SK-N-SH treated with all-trans-retinoic acid at 6 μM for 48 hours (cell line): ENCODE results near the gene ABLIM1.

Experiments
- ATAC-seq: fragments of 200-7000 bp; cut with Tn5 transposase; 3 replicates; pipeline ENCODE4 v1.9.1; 2020; ENCODE audit warnings: mild to moderate bottlenecking, moderate library complexity
- ARNTL ChIP-seq: fragments of 450-650 bp; formaldehyde crosslinking; IDR thresholded peaks from 2 replicates; pipeline ENCODE4 v1.5.0; 2020; ENCODE audit warnings: low read depth, mild to moderate bottlenecking, moderate library complexity, borderline replicate concordance
- BACH2 ChIP-seq: fragments of 250-450 bp; sonication (Bioruptor Pico); IDR thresholded peaks from 2 replicates; pipeline ENCODE4 v1.9.0; 2021; ENCODE audit warnings: mild to moderate bottlenecking, borderline replicate concordance
- CSDC2 ChIP-seq: fragments of 250-450 bp; sonication (Bioruptor Pico); IDR thresholded peaks from 2 replicates; pipeline ENCODE4 v1.5.0; 2020; ENCODE audit warnings: mild to moderate bottlenecking, moderate library complexity
- ESRRG ChIP-seq: fragments of 250-450 bp; sonication (Bioruptor Pico); IDR thresholded peaks from 2 replicates; pipeline ENCODE4 v1.6.1; 2021; ENCODE audit warnings: mild to moderate bottlenecking
- GLIS3 ChIP-seq: fragments of 250-450 bp; sonication (Bioruptor Pico); IDR thresholded peaks from 2 replicates; pipeline ENCODE4 v1.5.0; 2020; ENCODE audit warnings: mild to moderate bottlenecking, moderate library complexity
- ISL1 ChIP-seq: fragments of 250-450 bp; sonication (Bioruptor Pico); IDR thresholded peaks from 2 replicates; pipeline ENCODE4 v2.1.2; 2022; ENCODE audit warnings: mild to moderate bottlenecking, moderate library complexity
- OSR1 ChIP-seq: fragments of 250-450 bp; sonication (Bioruptor Pico); IDR thresholded peaks from 2 replicates; pipeline ENCODE4 v1.8.0; 2022; ENCODE audit warnings: moderate library complexity, mild to moderate bottlenecking, inconsistent platforms
- PPARA ChIP-seq: fragments of 250-450 bp; sonication (Bioruptor Pico); IDR thresholded peaks from 2 replicates; pipeline ENCODE4 v1.5.0; 2020; ENCODE audit warnings: mild to moderate bottlenecking, borderline replicate concordance
- RARB ChIP-seq: fragments of 250-450 bp; sonication (Bioruptor Pico); IDR thresholded peaks from 2 replicates; pipeline ENCODE4 v1.8.0; 2021; ENCODE audit warnings: mild to moderate bottlenecking, moderate library complexity
- SNAI2 ChIP-seq: fragments of 250-450 bp; sonication (Bioruptor Pico); IDR thresholded peaks from 2 replicates; pipeline ENCODE4 v1.5.0; 2020; ENCODE audit warnings: mild to moderate bottlenecking, moderate library complexity
- TCF4 ChIP-seq: fragments of 250-450 bp; sonication (Bioruptor Pico); IDR thresholded peaks from 2 replicates; pipeline ENCODE4 v1.8.0; 2021; ENCODE audit warnings: mild to moderate bottlenecking, moderate library complexity, borderline replicate concordance
- TOX ChIP-seq: fragments of 250-450 bp; sonication (Bioruptor Pico); IDR thresholded peaks from 2 replicates; pipeline ENCODE4 v1.8.0; 2021; ENCODE audit warnings: mild to moderate bottlenecking, moderate library complexity, borderline replicate concordance
- ZC3H10 ChIP-seq: fragments of 250-450 bp; sonication (Bioruptor Pico); IDR thresholded peaks from 2 replicates; pipeline ENCODE4 v1.5.1; 2021; ENCODE audit warnings: mild to moderate bottlenecking, moderate library complexity
- ZFP3 ChIP-seq: fragments of 250-450 bp; sonication (Bioruptor Pico); IDR thresholded peaks from 2 replicates; pipeline ENCODE4 v1.5.0; 2020; ENCODE audit warnings: mild to moderate bottlenecking, moderate library complexity
- ZFP30 ChIP-seq: fragments of 450-650 bp; formaldehyde crosslinking; IDR thresholded peaks from 2 replicates; pipeline ENCODE4 v1.5.0; 2022; ENCODE audit warnings: mild to moderate bottlenecking, moderate library complexity
- ZNF565 ChIP-seq: fragments of 450-650 bp; formaldehyde crosslinking; conservative IDR thresholded peaks from 2 replicates; pipeline ENCODE4 v1.5.0; 2020; ENCODE audit warnings: low read depth, mild to moderate bottlenecking, moderate library complexity
- ZNF70 ChIP-seq: fragments of 450-650 bp; formaldehyde crosslinking; IDR thresholded peaks from 2 replicates; pipeline ENCODE4 v1.5.0; 2020; ENCODE audit warnings: mild to moderate bottlenecking, moderate library complexity
- ZNF8 ChIP-seq: fragments of 450-650 bp; formaldehyde crosslinking; IDR thresholded peaks from 2 replicates; pipeline ENCODE4 v1.5.0; 2020; ENCODE audit warnings: mild to moderate bottlenecking, moderate library complexity
- TF ChIP-seq, protein P1 (sequence below): fragments of 250-450 bp; sonication (Bioruptor Pico); IDR thresholded peaks from 2 replicates; pipeline ENCODE4 v1.5.0; 2020; ENCODE audit warnings: mild to moderate bottlenecking, moderate library complexity
- TF ChIP-seq, protein P2 (sequence below): fragments of 250-450 bp; sonication (Bioruptor Pico); IDR thresholded peaks from 2 replicates; pipeline ENCODE4 v1.8.0; 2020; ENCODE audit warnings: mild to moderate bottlenecking, moderate library complexity, borderline replicate concordance
- TF ChIP-seq, protein P3 (sequence below): fragments of 250-450 bp; sonication (Bioruptor Pico); IDR thresholded peaks from 2 replicates; pipeline ENCODE4 v1.8.0; 2021; ENCODE audit warnings: low read depth, mild to moderate bottlenecking, moderate library complexity, borderline replicate concordance
- TF ChIP-seq, protein P4 (sequence below): fragments of 250-450 bp; sonication (Bioruptor Pico); IDR thresholded peaks from 2 replicates; pipeline ENCODE4 v1.5.1; 2021; ENCODE audit warnings: mild to moderate bottlenecking, moderate library complexity
- TF ChIP-seq, protein P5 (sequence below): fragments of 250-450 bp; sonication (Bioruptor Pico); IDR thresholded peaks from 2 replicates; pipeline ENCODE4 v1.5.1; 2020; ENCODE audit warnings: low read depth, mild to moderate bottlenecking, moderate library complexity

ABLIM1 gene

DNA sequence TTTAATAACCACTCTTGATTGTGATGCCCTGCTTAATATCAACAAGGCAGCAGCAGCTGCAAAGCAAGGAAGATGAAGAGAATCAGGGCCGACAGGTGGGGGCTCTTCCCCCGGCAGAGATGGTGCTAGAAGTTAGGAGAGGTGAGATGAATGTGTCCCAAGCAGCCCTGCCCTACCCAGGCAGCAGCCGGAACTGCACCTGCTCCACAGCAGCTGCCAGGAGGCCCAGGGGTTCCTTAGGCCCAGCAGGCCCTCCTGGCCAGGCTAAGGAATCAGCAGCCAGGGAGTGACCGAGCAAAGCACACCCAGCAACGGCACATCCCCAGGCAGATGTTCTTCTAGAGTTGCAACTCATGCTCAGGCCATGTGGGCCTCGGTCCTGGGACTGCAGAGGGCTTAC lies 271.6 kb downstream of the ABLIM1 start:
- ATAC-seq: no peak

DNA sequence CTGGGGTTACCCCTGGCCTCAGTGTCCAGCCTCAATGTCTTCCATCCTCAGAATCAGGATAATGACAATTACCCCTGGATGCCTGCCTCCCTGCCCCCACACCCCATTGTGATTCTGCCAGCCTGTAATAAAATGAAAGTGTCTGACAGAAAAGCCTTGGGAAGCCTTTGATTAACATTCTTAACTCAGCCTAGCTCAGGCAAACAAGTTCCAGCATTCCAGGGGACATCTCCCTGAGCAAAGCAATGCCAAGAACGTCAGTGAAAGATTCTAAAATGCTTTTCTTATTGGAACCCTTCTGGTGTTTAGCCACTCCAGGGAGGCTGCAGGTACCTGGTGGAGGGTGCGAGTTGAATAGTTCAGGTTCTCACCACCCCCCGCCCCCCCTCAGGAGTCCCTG lies 272.5 kb downstream of the ABLIM1 start:
- TF ChIP-seq OSR1 (CRISPR knock-in tag): no peak
- TF ChIP-seq, protein P1, sequence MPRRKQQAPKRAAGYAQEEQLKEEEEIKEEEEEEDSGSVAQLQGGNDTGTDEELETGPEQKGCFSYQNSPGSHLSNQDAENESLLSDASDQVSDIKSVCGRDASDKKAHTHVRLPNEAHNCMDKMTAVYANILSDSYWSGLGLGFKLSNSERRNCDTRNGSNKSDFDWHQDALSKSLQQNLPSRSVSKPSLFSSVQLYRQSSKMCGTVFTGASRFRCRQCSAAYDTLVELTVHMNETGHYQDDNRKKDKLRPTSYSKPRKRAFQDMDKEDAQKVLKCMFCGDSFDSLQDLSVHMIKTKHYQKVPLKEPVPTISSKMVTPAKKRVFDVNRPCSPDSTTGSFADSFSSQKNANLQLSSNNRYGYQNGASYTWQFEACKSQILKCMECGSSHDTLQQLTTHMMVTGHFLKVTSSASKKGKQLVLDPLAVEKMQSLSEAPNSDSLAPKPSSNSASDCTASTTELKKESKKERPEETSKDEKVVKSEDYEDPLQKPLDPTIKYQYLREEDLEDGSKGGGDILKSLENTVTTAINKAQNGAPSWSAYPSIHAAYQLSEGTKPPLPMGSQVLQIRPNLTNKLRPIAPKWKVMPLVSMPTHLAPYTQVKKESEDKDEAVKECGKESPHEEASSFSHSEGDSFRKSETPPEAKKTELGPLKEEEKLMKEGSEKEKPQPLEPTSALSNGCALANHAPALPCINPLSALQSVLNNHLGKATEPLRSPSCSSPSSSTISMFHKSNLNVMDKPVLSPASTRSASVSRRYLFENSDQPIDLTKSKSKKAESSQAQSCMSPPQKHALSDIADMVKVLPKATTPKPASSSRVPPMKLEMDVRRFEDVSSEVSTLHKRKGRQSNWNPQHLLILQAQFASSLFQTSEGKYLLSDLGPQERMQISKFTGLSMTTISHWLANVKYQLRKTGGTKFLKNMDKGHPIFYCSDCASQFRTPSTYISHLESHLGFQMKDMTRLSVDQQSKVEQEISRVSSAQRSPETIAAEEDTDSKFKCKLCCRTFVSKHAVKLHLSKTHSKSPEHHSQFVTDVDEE (CRISPR knock-in tag): no peak
- no peak for TF ChIP-seq ZC3H10
- TF ChIP-seq ZNF70 (CRISPR knock-in tag): no peak
- TF ChIP-seq ZFP30 (CRISPR knock-in tag): no peak
- TF ChIP-seq TOX (CRISPR knock-in tag): no peak
- TF ChIP-seq, protein P2, sequence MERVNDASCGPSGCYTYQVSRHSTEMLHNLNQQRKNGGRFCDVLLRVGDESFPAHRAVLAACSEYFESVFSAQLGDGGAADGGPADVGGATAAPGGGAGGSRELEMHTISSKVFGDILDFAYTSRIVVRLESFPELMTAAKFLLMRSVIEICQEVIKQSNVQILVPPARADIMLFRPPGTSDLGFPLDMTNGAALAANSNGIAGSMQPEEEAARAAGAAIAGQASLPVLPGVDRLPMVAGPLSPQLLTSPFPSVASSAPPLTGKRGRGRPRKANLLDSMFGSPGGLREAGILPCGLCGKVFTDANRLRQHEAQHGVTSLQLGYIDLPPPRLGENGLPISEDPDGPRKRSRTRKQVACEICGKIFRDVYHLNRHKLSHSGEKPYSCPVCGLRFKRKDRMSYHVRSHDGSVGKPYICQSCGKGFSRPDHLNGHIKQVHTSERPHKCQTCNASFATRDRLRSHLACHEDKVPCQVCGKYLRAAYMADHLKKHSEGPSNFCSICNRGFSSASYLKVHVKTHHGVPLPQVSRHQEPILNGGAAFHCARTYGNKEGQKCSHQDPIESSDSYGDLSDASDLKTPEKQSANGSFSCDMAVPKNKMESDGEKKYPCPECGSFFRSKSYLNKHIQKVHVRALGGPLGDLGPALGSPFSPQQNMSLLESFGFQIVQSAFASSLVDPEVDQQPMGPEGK (CRISPR knock-in tag): no peak
- TF ChIP-seq, protein P3, sequence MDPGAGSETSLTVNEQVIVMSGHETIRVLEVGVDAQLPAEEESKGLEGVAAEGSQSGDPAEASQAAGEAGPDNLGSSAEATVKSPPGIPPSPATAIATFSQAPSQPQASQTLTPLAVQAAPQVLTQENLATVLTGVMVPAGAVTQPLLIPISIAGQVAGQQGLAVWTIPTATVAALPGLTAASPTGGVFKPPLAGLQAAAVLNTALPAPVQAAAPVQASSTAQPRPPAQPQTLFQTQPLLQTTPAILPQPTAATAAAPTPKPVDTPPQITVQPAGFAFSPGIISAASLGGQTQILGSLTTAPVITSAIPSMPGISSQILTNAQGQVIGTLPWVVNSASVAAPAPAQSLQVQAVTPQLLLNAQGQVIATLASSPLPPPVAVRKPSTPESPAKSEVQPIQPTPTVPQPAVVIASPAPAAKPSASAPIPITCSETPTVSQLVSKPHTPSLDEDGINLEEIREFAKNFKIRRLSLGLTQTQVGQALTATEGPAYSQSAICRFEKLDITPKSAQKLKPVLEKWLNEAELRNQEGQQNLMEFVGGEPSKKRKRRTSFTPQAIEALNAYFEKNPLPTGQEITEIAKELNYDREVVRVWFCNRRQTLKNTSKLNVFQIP (CRISPR knock-in tag): no peak
- no peak for TF ChIP-seq ARNTL (CRISPR knock-in tag)
- no peak for TF ChIP-seq CSDC2
- TF ChIP-seq ZFP3 (CRISPR knock-in tag): no peak
- no peak for TF ChIP-seq BACH2 (CRISPR knock-in tag)
- no peak for TF ChIP-seq ESRRG (CRISPR knock-in tag)
- TF ChIP-seq, protein P4, sequence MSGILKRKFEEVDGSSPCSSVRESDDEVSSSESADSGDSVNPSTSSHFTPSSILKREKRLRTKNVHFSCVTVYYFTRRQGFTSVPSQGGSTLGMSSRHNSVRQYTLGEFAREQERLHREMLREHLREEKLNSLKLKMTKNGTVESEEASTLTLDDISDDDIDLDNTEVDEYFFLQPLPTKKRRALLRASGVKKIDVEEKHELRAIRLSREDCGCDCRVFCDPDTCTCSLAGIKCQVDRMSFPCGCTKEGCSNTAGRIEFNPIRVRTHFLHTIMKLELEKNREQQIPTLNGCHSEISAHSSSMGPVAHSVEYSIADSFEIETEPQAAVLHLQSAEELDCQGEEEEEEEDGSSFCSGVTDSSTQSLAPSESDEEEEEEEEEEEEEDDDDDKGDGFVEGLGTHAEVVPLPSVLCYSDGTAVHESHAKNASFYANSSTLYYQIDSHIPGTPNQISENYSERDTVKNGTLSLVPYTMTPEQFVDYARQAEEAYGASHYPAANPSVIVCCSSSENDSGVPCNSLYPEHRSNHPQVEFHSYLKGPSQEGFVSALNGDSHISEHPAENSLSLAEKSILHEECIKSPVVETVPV (CRISPR knock-in tag): no peak
- TF ChIP-seq GLIS3 (CRISPR knock-in tag): no peak
- no peak for TF ChIP-seq TCF4 (CRISPR knock-in tag)
- TF ChIP-seq, protein P5, sequence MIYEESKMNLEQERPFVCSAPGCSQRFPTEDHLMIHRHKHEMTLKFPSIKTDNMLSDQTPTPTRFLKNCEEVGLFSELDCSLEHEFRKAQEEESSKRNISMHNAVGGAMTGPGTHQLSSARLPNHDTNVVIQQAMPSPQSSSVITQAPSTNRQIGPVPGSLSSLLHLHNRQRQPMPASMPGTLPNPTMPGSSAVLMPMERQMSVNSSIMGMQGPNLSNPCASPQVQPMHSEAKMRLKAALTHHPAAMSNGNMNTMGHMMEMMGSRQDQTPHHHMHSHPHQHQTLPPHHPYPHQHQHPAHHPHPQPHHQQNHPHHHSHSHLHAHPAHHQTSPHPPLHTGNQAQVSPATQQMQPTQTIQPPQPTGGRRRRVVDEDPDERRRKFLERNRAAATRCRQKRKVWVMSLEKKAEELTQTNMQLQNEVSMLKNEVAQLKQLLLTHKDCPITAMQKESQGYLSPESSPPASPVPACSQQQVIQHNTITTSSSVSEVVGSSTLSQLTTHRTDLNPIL (CRISPR knock-in tag): no peak
- TF ChIP-seq ZNF565 (CRISPR knock-in tag): no peak
- TF ChIP-seq PPARA: no peak
- no peak for ATAC-seq

More for the DNA sequence above, 271.6 kb downstream of the ABLIM1 start:
- no peak for TF ChIP-seq OSR1 (CRISPR knock-in tag)
- TF ChIP-seq TOX (CRISPR knock-in tag): no peak
- no peak for TF ChIP-seq ZC3H10
- TF ChIP-seq SNAI2: no peak
- TF ChIP-seq ZFP30 (CRISPR knock-in tag): no peak
- no peak for TF ChIP-seq TCF4 (CRISPR knock-in tag)
- TF ChIP-seq ESRRG (CRISPR knock-in tag): no peak
- TF ChIP-seq, protein P4 (CRISPR knock-in tag): no peak
- no peak for TF ChIP-seq ZNF8 (CRISPR knock-in tag)
- TF ChIP-seq ZNF70 (CRISPR knock-in tag): no peak
- TF ChIP-seq, protein P3 (CRISPR knock-in tag): no peak
- no peak for TF ChIP-seq ISL1 (CRISPR knock-in tag)
- TF ChIP-seq CSDC2: no peak
- TF ChIP-seq, protein P5 (CRISPR knock-in tag): no peak
- TF ChIP-seq BACH2 (CRISPR knock-in tag): no peak
- TF ChIP-seq GLIS3 (CRISPR knock-in tag): no peak
- TF ChIP-seq ARNTL (CRISPR knock-in tag): no peak
- TF ChIP-seq ZFP3 (CRISPR knock-in tag): no peak
- no peak for TF ChIP-seq RARB (CRISPR knock-in tag)
